K562 (cell line): ENCODE results near the gene COLEC12. TPM values are rescaled to one million over a fixed set of nuclear protein-coding genes. Genes with fewer than 3 reads are reported as not detected.

Experiments
- ATAC-seq: fragments of 200-7000 bp; cut with Tn5 transposase; 3 replicates; pipeline ENCODE4 v1.9.1; 2020; ENCODE audit warnings: moderate library complexity
- BruUV-seq: library from RNA; stranded (reverse); fragments of 400-500 nt; replicated peaks from 2 replicates; lab custom pipeline; 2021; lab: Mats Ljungman, UMichigan
- CTCF ChIA-PET: fragments of 300-600 bp; formaldehyde crosslinking; extraction: SDS; loops from one replicate; lab custom pipeline; 2021; ENCODE audit warnings: low intra/inter-chr PET ratio; lab: Yijun Ruan, JAX
- POLR2A ChIA-PET: fragments of 300-600, 350-650 bp; sonication (Branson Sonifier 250); formaldehyde crosslinking; extraction: SDS; loops from one replicate; lab custom pipeline; 2021; ENCODE audit warnings: antibody characterized with exemption, inconsistent platforms; lab: Yijun Ruan, JAX
- DNase-seq, 4 experiments: peaks; one replicate each; pipeline versions ENCODE4 v3.0.0 to v3.0.0-alpha.2; 2011 to 2018; ENCODE audit warnings: low spot score in 3 of 4, mixed read lengths in 3 of 4; ENCODE audit errors: extremely low read depth in 1 of 4
- FAIRE-seq: peaks from 2 replicates; lab custom pipeline; 2011; peaks lifted over from hg19 to GRCh38; lab: Jason Lieb, UNC
- H2AFZ ChIP-seq: 2 replicates; pipeline ENCODE4 v1.6.0; 2011; ENCODE audit warnings: low read depth, low read length, control low read depth, inconsistent platforms
- H3K27ac ChIP-seq: fragments of 200-600 bp; 3 replicates; pipeline ENCODE4 v1.8.0; 2011; ENCODE audit warnings: low read depth, mild to moderate bottlenecking, control low read depth, inconsistent platforms, low read length, moderate library complexity, mixed read lengths; ENCODE audit errors: extremely low read depth
- H3K27me3 ChIP-seq, 2 experiments: fragments of 300-600 bp in 1 of 2; 2 replicates in 1 of 2; 3 replicates in 1 of 2; pipeline versions ENCODE4 v1.6.0 to v1.8.0; 2011; ENCODE audit warnings: inconsistent platforms in 2 of 2, low read length in 2 of 2, mild to moderate bottlenecking in 1 of 2, mixed read lengths in 1 of 2, moderate library complexity in 1 of 2; ENCODE audit not compliant: control insufficient read depth in 2 of 2, insufficient read depth in 2 of 2
- H3K36me3 ChIP-seq: fragments of 300-600 bp; 3 replicates; pipeline ENCODE4 v1.8.0; 2011; ENCODE audit warnings: mild to moderate bottlenecking, low read length, inconsistent platforms; ENCODE audit not compliant: control insufficient read depth, insufficient read depth
- H3K4me1 ChIP-seq, 2 experiments: fragments of 200-600 bp in 1 of 2; replicated peaks in 1 of 2; 2 replicates in 1 of 2; 3 replicates in 1 of 2; pipeline versions ENCODE4 v1.5.1 to v1.8.0; 2011; ENCODE audit warnings: inconsistent platforms in 2 of 2, low read length in 2 of 2, mild to moderate bottlenecking in 1 of 2, mixed read lengths in 1 of 2, moderate library complexity in 1 of 2; ENCODE audit not compliant: control insufficient read depth in 2 of 2, insufficient read depth in 2 of 2
- H3K4me2 ChIP-seq: 2 replicates; pipeline ENCODE4 v1.6.1; 2011; ENCODE audit warnings: low read length, control low read depth, inconsistent platforms, mixed read lengths; ENCODE audit not compliant: insufficient read depth
- H3K4me3 ChIP-seq: fragments of 200-600 bp; sonication (generic), shearing (Covaris generic); 2 replicates; pipeline ENCODE4 v1.5.1; 2016; ENCODE audit warnings: control low read depth, inconsistent platforms
- H3K79me2 ChIP-seq: fragments of 200-600 bp; 3 replicates; pipeline ENCODE4 v1.8.0; 2011; ENCODE audit warnings: low read length, inconsistent platforms; ENCODE audit not compliant: control insufficient read depth, insufficient read depth
- H3K9ac ChIP-seq, 2 experiments: 2 replicates each; pipeline versions ENCODE4 v1.6.0 to v1.6.1; 2011; ENCODE audit warnings: low read depth in 2 of 2, low read length in 2 of 2, control low read depth in 1 of 2, inconsistent platforms in 1 of 2, mild to moderate bottlenecking in 1 of 2, mixed read lengths in 1 of 2; ENCODE audit not compliant: insufficient read depth in 1 of 2
- H3K9me1 ChIP-seq: one replicate; pipeline ENCODE4 v1.6.0; 2011; ENCODE audit warnings: inconsistent platforms, mild to moderate bottlenecking, low read length, moderate library complexity; ENCODE audit not compliant: control insufficient read depth, insufficient read depth
- H3K9me3 ChIP-seq: replicated peaks from 2 replicates; pipeline ENCODE4 v1.5.1; 2011; ENCODE audit warnings: low read depth, low read length, inconsistent platforms; ENCODE audit not compliant: control insufficient read depth, insufficient read depth
- H4K20me1 ChIP-seq: replicated peaks from 2 replicates; pipeline ENCODE4 v1.6.1; 2011; ENCODE audit warnings: low read length, inconsistent platforms, mixed read lengths; ENCODE audit not compliant: control insufficient read depth, insufficient read depth
- MCM3 ChIP-seq: fragments of 450-650 bp; IDR thresholded peaks from 2 replicates; pipeline ENCODE4 v1.6.1; 2016
- OTX1 ChIP-seq: fragments of 450-650 bp; formaldehyde crosslinking; IDR thresholded peaks from 2 replicates; pipeline ENCODE4 v1.4.0; 2022; ENCODE audit warnings: mild to moderate bottlenecking
- ZBTB1 ChIP-seq: sonication (generic); formaldehyde crosslinking; IDR thresholded peaks from 2 replicates; pipeline ENCODE4 v1.8.1; 2023; ENCODE audit warnings: missing genetic modification reagents, low read depth, mild to moderate bottlenecking, borderline replicate concordance
- ZNF121 ChIP-seq: sonication (generic); formaldehyde crosslinking; conservative IDR thresholded peaks from 2 replicates; pipeline ENCODE4 v1.8.0; 2022; ENCODE audit warnings: missing genetic modification reagents
- WGBS: fragments of 100-300 bp; shearing (Covaris generic); methylation state at CpG from one replicate; pipeline ENCODE4 v1.1.6; 2016; ENCODE audit warnings: low coverage, mixed read lengths; ENCODE audit not compliant: insufficient coverage; ENCODE audit errors: missing lambda C conversion rate; 5-methylcytosine and 5-hydroxymethylcytosine counted together
- in situ Hi-C: fragments of 300-500 bp; cut with MboI; formaldehyde crosslinking; loops from 4 replicates; pipeline ENCODE4 v1.15.0; 2018; ENCODE audit warnings: inconsistent platforms, mixed read lengths
- intact Hi-C: fragments of 100-400 bp; cut with micrococcal nuclease; formaldehyde crosslinking; loops from 2 replicates; pipeline ENCODE4 v1.14.2; 2022
- polyA plus RNA-seq, 8 experiments: library from polyadenylated mRNA; depleted of rRNA in 4 of 8; stranded (reverse) in 5 of 8; unstranded in 3 of 8; fragments of >200 nt; fragmentation: Nextera tagmentation in 2 of 8; fragmentation: Illumina TruSeq in 1 of 8; extraction: Ambion mirVana in 2 of 8; extraction: Trizol in 1 of 8; gene quantifications; 2 replicates each; pipeline versions ENCODE4 v1.2.1 to v1.2.3, GENCODE V29; 2011 to 2014; ENCODE audit warnings: inconsistent platforms in 1 of 8, missing spikeins in 1 of 8
- total RNA-seq, 7 experiments: library from RNA; depleted of rRNA in 6 of 7; stranded (reverse); fragments of >200 nt in 6 of 7; fragmentation: Illumina TruSeq in 2 of 7; extraction: Trizol in 2 of 7; gene quantifications; 2 replicates each; pipeline versions ENCODE4 v1.2.1 to v1.2.3, GENCODE V29; 2011 to 2021; ENCODE audit warnings: low replicate concordance in 1 of 7
- TF ChIP-seq, protein P1 (sequence below): fragments of 250-450 bp; sonication (Bioruptor Pico); IDR thresholded peaks from 2 replicates; pipeline ENCODE4 v1.9.0; 2021; ENCODE audit warnings: mild to moderate bottlenecking, inconsistent platforms

Gene COLEC12
- total and polyA plus RNA-seq, 9 of the 15 experiments (the other 6 are each of a cell fraction or from before 2014, with no cell fraction given): 0.04 TPM; not detected in 8

DNA sequence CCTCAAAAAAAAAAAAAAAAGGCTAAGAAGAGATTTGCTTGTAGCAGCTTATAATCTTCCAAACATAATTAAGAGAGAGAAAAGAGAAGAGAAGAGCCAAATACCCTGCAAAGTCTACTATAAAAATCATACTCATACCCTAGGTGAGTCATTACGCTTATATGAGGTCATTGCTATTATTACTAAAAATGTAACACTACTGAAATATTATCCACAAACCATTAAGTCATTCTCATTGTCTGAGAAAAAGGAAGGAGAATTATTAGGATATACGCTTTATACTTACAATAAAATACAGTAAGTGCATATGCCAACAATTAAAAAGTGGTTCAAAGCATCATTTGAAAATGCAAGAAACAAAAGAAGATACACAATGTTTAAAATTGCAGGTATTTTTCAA is 66.5 kb downstream of the COLEC12 start:
- TF ChIP-seq, protein P1, sequence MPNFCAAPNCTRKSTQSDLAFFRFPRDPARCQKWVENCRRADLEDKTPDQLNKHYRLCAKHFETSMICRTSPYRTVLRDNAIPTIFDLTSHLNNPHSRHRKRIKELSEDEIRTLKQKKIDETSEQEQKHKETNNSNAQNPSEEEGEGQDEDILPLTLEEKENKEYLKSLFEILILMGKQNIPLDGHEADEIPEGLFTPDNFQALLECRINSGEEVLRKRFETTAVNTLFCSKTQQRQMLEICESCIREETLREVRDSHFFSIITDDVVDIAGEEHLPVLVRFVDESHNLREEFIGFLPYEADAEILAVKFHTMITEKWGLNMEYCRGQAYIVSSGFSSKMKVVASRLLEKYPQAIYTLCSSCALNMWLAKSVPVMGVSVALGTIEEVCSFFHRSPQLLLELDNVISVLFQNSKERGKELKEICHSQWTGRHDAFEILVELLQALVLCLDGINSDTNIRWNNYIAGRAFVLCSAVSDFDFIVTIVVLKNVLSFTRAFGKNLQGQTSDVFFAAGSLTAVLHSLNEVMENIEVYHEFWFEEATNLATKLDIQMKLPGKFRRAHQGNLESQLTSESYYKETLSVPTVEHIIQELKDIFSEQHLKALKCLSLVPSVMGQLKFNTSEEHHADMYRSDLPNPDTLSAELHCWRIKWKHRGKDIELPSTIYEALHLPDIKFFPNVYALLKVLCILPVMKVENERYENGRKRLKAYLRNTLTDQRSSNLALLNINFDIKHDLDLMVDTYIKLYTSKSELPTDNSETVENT (CRISPR knock-in tag): no peak
- TF ChIP-seq ZBTB1 (no peak), ZNF121 (no peak), OTX1 (CRISPR knock-in tag) (no peak), MCM3 (no peak)
- intact Hi-C loops: no loop called here
- no peaks in the 10 kb centered on the region for H3K9me3 ChIP-seq
- H3K36me3 ChIP-seq: no peaks in the 10 kb centered on the region
- H3K79me2 ChIP-seq: no peaks in the 10 kb centered on the region
- no peaks in the 10 kb centered on the region for H4K20me1 ChIP-seq
- ATAC-seq: no peak
- no peaks in the 10 kb centered on the region for H3K9me1 ChIP-seq
- H3K4me2 ChIP-seq: no peak overlapping the region
- no peak overlapping the region for H2AFZ ChIP-seq
- no peak overlapping the region for H3K9ac ChIP-seq
- no peak for DNase-seq
- BruUV-seq: no TSS peak
- no peak overlapping the region for H3K27ac ChIP-seq
- no peaks in the 10 kb centered on the region; a peak in 1 of 5 replicates for H3K4me1 ChIP-seq
- H3K4me3 ChIP-seq: no peak overlapping the region
- no peak for FAIRE-seq
- POLR2A ChIA-PET: no interaction called here
- in situ Hi-C loops: no loop called here
- H3K27me3 ChIP-seq: peaks cover 4 to 5% of the 10 kb centered on the region in 2 experiments; a peak in 3 of 5 replicates
- CTCF ChIA-PET: no interaction called here
- WGBS: 5% methylated on average over 2 of the region's 2 CpGs
